Panc1 (cell line): ENCODE measurements around the gene CHRNB1. TPM values are rescaled to one million over a fixed set of nuclear protein-coding genes. Genes with fewer than 3 reads are reported as not detected.

ENCODE experiments used
- ATAC-seq: fragments of 200-7000 bp; cut with Tn5 transposase; 2 replicates; pipeline ENCODE4 v1.9.1; 2020; ENCODE audit warnings: mild to moderate bottlenecking, moderate library complexity
- BruUV-seq: library from RNA; stranded (reverse); fragments of 400-500 nt; replicated peaks from 2 replicates; lab custom pipeline; 2021; lab: Mats Ljungman, UMichigan
- CTCF ChIA-PET: fragments of 300-600 bp; sonication (Branson Sonifier 250); formaldehyde crosslinking; loops from one replicate; lab custom pipeline; 2022; ENCODE audit warnings: antibody characterized with exemption; lab: Charles Lee
- POLR2A ChIA-PET: fragments of 300-600 bp; sonication (Branson Sonifier 250); formaldehyde crosslinking; loops from one replicate; lab custom pipeline; 2022; ENCODE audit warnings: antibody characterized with exemption; lab: Charles Lee
- DNase-seq: peaks from one replicate; pipeline ENCODE4 v3.0.0-alpha.2; 2010; ENCODE audit warnings: low read depth, low spot score
- H3K27ac ChIP-seq: 2 replicates; pipeline ENCODE4 v1.5.1; 2011; ENCODE audit warnings: mild to moderate bottlenecking, low read length, inconsistent platforms
- H3K27me3 ChIP-seq: fragments of 200-500 bp; sonication (Bioruptor generic); 2 replicates; pipeline ENCODE4 v1.6.0; 2014; ENCODE audit warnings: low read length, inconsistent platforms; ENCODE audit not compliant: control insufficient read depth, insufficient read depth
- H3K36me3 ChIP-seq: fragments of 200-500 bp; sonication (Bioruptor generic); 2 replicates; pipeline ENCODE4 v1.5.1; 2014; ENCODE audit warnings: inconsistent platforms, mild to moderate bottlenecking, low read length, moderate library complexity; ENCODE audit not compliant: control insufficient read depth, insufficient read depth
- H3K4me1 ChIP-seq: 2 replicates; pipeline ENCODE4 v1.5.1; 2011; ENCODE audit warnings: inconsistent platforms, mild to moderate bottlenecking, low read length, moderate library complexity; ENCODE audit not compliant: control insufficient read depth, insufficient read depth
- H3K4me3 ChIP-seq, 2 experiments: 2 replicates each; pipeline ENCODE4 v1.5.1; 2011 to 2012; ENCODE audit warnings: low read depth in 2 of 2, low read length in 2 of 2, mild to moderate bottlenecking in 2 of 2, inconsistent platforms in 1 of 2, moderate library complexity in 1 of 2
- H3K9me3 ChIP-seq: fragments of 200-500 bp; sonication (Bioruptor generic); 2 replicates; pipeline ENCODE4 v1.5.1; 2014; ENCODE audit warnings: low read depth, mild to moderate bottlenecking, inconsistent platforms, low read length, moderate library complexity; ENCODE audit not compliant: control insufficient read depth, insufficient read depth
- POLR2AphosphoS5 ChIP-seq: IDR thresholded peaks from 2 replicates; pipeline ENCODE4 v1.6.1; 2012; ENCODE audit warnings: mild to moderate bottlenecking, low read depth, low read length, moderate library complexity
- SIN3A ChIP-seq: IDR thresholded peaks from 2 replicates; pipeline ENCODE4 v1.6.1; 2012; ENCODE audit warnings: low read depth, mild to moderate bottlenecking, low read length, moderate library complexity, borderline replicate concordance; ENCODE audit not compliant: insufficient read depth
- TCF7L2 ChIP-seq: IDR thresholded peaks from 2 replicates; pipeline ENCODE4 v1.6.1; 2011; ENCODE audit warnings: mild to moderate bottlenecking, low read depth, low read length, inconsistent platforms
- in situ Hi-C: cut with HindIII; loops from 2 replicates; pipeline ENCODE4 v1.10.0; 2016; ENCODE audit warnings: low sequenced_read_pairs, low pct_unique_long_range_greater_than_20kb
- intact Hi-C: fragments of 100-400 bp; cut with micrococcal nuclease; formaldehyde crosslinking; loops from one replicate; pipeline ENCODE4 v1.10.0; 2022; ENCODE audit not compliant: unreplicated experiment
- total RNA-seq: library from RNA; stranded (reverse); gene quantifications from one replicate; pipeline ENCODE4 v1.2.1, GENCODE V29; 2021; ENCODE audit not compliant: unreplicated experiment
- TF ChIP-seq, protein P1 (sequence below), 2 experiments: IDR thresholded peaks; 2 replicates each; pipeline ENCODE4 v1.6.1; 2011 to 2012; ENCODE audit warnings: low read depth in 2 of 2, control low read depth in 1 of 2, low read length in 1 of 2, mild to moderate bottlenecking in 1 of 2, moderate library complexity in 1 of 2; ENCODE audit not compliant: insufficient read depth in 1 of 2
- TF ChIP-seq, protein P2 (sequence below): fragments of 450-650 bp; IDR thresholded peaks from 2 replicates; pipeline ENCODE4 v1.5.1; 2017; ENCODE audit warnings: mild to moderate bottlenecking

CHRNB1 gene
- total RNA-seq, 1 experiment from 2014 or later: 14.3 TPM

DNA sequence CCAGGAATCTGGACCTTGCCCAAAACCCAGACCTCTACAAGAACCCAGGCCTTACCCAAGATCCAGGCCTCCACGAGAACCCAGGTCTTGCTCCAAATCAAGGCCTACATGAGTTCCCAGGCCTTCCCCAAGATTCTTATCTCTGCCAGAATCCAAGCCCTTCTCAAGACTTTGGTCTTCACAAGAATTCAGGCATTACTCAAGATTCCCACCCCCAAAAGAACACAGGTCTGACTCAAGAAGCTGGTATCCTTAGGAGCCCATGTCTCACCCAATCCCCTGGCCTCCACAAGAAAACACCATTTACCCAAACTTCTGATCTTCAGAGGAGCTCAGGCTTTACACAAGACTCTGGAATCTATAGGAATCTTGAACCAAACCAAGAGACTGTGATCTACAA is 13.6 kb upstream of the CHRNB1 start:
- H3K4me1 ChIP-seq: no peaks in the 10 kb centered on the region
- in situ Hi-C loops (no loop called here), intact Hi-C loops (loop anchor here (10.0 kb wide), 1 partner anchor 76 kb away; the partner anchor contains the start of genes KCTD11 and TMEM95)
- no peaks in the 10 kb centered on the region for H3K27me3 ChIP-seq
- TF ChIP-seq, protein P1, sequence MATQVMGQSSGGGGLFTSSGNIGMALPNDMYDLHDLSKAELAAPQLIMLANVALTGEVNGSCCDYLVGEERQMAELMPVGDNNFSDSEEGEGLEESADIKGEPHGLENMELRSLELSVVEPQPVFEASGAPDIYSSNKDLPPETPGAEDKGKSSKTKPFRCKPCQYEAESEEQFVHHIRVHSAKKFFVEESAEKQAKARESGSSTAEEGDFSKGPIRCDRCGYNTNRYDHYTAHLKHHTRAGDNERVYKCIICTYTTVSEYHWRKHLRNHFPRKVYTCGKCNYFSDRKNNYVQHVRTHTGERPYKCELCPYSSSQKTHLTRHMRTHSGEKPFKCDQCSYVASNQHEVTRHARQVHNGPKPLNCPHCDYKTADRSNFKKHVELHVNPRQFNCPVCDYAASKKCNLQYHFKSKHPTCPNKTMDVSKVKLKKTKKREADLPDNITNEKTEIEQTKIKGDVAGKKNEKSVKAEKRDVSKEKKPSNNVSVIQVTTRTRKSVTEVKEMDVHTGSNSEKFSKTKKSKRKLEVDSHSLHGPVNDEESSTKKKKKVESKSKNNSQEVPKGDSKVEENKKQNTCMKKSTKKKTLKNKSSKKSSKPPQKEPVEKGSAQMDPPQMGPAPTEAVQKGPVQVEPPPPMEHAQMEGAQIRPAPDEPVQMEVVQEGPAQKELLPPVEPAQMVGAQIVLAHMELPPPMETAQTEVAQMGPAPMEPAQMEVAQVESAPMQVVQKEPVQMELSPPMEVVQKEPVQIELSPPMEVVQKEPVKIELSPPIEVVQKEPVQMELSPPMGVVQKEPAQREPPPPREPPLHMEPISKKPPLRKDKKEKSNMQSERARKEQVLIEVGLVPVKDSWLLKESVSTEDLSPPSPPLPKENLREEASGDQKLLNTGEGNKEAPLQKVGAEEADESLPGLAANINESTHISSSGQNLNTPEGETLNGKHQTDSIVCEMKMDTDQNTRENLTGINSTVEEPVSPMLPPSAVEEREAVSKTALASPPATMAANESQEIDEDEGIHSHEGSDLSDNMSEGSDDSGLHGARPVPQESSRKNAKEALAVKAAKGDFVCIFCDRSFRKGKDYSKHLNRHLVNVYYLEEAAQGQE (IDR thresholded peaks at IDR 0.05; ENCODE audit: insufficient read depth in 1 of 2, low read depth in 2 of 2, low read length in 1 of 2): no peak
- TF ChIP-seq POLR2AphosphoS5: no peak
- no peak for TF ChIP-seq TCF7L2
- TF ChIP-seq, protein P2, sequence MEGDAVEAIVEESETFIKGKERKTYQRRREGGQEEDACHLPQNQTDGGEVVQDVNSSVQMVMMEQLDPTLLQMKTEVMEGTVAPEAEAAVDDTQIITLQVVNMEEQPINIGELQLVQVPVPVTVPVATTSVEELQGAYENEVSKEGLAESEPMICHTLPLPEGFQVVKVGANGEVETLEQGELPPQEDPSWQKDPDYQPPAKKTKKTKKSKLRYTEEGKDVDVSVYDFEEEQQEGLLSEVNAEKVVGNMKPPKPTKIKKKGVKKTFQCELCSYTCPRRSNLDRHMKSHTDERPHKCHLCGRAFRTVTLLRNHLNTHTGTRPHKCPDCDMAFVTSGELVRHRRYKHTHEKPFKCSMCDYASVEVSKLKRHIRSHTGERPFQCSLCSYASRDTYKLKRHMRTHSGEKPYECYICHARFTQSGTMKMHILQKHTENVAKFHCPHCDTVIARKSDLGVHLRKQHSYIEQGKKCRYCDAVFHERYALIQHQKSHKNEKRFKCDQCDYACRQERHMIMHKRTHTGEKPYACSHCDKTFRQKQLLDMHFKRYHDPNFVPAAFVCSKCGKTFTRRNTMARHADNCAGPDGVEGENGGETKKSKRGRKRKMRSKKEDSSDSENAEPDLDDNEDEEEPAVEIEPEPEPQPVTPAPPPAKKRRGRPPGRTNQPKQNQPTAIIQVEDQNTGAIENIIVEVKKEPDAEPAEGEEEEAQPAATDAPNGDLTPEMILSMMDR: no peak
- H3K4me3 ChIP-seq: no peak overlapping the region
- H3K27ac ChIP-seq: no peak overlapping the region
- no peak for ATAC-seq
- no peaks in the 10 kb centered on the region for H3K9me3 ChIP-seq
- POLR2A ChIA-PET: no interaction called here
- CTCF ChIA-PET: interaction anchor here (0.7 kb wide), 1 partner anchor 14 kb away, joined by 3 read pairs; no protein-coding TSS in a partner anchor
- no peak for DNase-seq
- BruUV-seq: no TSS peak
- H3K36me3 ChIP-seq: no peaks in the 10 kb centered on the region

GRCh38 chr17:7432296-7432695 is 12.6 kb upstream of the CHRNB1 start:
- no peaks in the 10 kb centered on the region for H3K9me3 ChIP-seq
- H3K36me3 ChIP-seq: no peaks in the 10 kb centered on the region
- no TSS peak for BruUV-seq
- H3K27me3 ChIP-seq: no peaks in the 10 kb centered on the region
- in situ Hi-C loops (no loop called here), intact Hi-C loops (loop anchor here (10.0 kb wide), 1 partner anchor 77 kb away; the partner anchor contains the start of genes KCTD11 and TMEM95)
- DNase-seq (no peak), ATAC-seq (no peak)
- ChIA-PET POLR2A (no interaction called here), CTCF (no interaction called here)
- H3K4me3 ChIP-seq: no peak overlapping the region
- H3K27ac ChIP-seq: no peak overlapping the region
- H3K4me1 ChIP-seq: no peaks in the 10 kb centered on the region
- TF ChIP-seq TCF7L2 (no peak), SIN3A (no peak)
- TF ChIP-seq, protein P2: no peak
